ENCODE measurements around the gene SSC5D.

GRCh38 chr19:55549500-55550320 lies 61.5 kb downstream of the SSC5D start:
- TF ChIP-seq CTCF (IDR thresholded peaks at IDR 0.05) (no peak), POLR2A (IDR thresholded peaks at IDR 0.05) (no peak)
